Omental fat pad (tissue), 4 donors: ENCODE measurements around the gene YY1. TPM values are rescaled to one million over a fixed set of nuclear protein-coding genes. Genes with fewer than 3 reads are reported as not detected.
A peak's percentile ranks its signal among the peaks of the same experiment; 100 is the strongest.

ENCODE experiments used
- ATAC-seq: fragments of 150-250 bp; one replicate; pipeline ENCODE4 v1.9.1; 2016; ENCODE audit warnings: mild to moderate bottlenecking, moderate library complexity; ENCODE audit not compliant: low FRiP score
- DNase-seq: peaks from one replicate; pipeline ENCODE4 v3.0.0-alpha.2; 2019; ENCODE audit warnings: low spot score
- total RNA-seq, 4 donors: library from RNA; depleted of rRNA; stranded (reverse); fragments of >200 nt; gene quantifications; one replicate each; pipeline ENCODE4 v1.1.0, GENCODE V29; 2016
- TF ChIP-seq, protein P1 (sequence below), 3 donors: fragments of 450-650 bp; IDR thresholded peaks; one replicate each; pipeline ENCODE4 v1.5.1; 2016 to 2017; ENCODE audit warnings: antibody characterized with exemption in 3 of 3, mild to moderate bottlenecking in 3 of 3, moderate library complexity in 2 of 3

Gene YY1
- total RNA-seq, 4 donors from 2014 or later, result 45.1 to 55.5 (median 48.6) TPM

DNA sequence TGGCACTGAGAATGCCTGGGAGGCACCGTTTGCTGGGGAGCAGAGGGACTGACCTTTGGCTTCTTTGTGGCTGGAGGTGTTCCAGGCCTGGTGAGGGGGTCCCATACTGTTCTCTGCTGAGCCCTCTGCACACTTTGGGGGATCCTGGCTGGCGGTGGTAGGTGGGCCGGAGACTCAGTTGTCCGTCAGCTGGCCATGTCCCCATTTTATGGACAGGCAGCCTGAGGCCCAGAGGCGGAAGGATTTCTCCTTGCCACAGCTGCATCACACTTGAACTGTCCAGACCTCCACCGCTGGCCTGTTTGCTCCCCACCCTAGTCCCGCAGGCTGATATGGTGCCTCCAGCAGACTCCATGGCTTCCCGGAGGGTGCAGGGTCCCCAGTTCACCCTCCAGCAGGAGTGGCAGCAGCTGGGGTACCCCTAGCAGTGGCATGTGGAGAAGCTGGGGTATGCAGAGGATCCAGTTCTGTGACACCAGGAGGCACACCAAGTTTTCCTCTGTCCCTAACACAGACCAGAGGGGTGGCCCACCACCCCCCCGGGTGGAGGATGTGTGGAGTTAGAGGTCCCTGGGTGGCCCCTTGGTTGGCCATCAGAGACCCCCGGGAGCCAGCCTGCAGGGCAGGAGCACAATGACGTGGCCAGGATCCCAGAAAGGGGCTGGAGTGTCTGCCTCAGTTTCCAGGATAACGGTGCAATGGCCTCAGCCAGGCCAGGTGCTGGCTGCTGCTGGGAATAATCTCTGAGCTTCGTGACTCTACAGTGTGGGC is 52.5 kb downstream of the YY1 start:
- DNase-seq, result no peak
- ATAC-seq, result no peak
- TF ChIP-seq, protein P1, sequence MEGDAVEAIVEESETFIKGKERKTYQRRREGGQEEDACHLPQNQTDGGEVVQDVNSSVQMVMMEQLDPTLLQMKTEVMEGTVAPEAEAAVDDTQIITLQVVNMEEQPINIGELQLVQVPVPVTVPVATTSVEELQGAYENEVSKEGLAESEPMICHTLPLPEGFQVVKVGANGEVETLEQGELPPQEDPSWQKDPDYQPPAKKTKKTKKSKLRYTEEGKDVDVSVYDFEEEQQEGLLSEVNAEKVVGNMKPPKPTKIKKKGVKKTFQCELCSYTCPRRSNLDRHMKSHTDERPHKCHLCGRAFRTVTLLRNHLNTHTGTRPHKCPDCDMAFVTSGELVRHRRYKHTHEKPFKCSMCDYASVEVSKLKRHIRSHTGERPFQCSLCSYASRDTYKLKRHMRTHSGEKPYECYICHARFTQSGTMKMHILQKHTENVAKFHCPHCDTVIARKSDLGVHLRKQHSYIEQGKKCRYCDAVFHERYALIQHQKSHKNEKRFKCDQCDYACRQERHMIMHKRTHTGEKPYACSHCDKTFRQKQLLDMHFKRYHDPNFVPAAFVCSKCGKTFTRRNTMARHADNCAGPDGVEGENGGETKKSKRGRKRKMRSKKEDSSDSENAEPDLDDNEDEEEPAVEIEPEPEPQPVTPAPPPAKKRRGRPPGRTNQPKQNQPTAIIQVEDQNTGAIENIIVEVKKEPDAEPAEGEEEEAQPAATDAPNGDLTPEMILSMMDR (IDR thresholded peaks at IDR 0.05), result no peak

DNA sequence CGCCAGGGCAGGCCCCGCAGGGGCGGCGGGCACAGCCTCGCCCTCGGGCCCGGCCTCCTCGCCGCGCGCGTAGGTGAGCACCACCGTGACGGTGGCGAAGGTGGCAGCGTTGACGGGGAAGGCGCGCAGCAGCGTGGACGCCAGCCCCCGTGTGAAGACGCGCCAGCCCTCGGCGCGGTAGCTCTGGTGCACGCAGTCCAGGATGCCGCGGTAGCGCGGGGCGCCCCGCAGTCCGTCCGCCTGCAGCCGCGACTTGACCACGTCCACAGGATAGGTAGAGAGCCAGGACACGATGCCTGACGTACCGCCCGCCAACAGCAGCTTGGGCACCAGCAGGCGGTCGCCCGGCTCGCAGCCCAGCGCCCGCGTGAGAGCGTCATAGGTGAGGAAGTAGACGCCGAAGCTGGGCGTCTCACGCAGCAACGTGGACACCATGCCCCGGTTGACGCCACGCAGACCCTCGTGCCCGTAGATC is 53.4 kb downstream of the YY1 start:
- no peak for DNase-seq
- ATAC-seq, result no peak
- TF ChIP-seq, protein P1 (IDR thresholded peaks at IDR 0.05), result no peak

DNA sequence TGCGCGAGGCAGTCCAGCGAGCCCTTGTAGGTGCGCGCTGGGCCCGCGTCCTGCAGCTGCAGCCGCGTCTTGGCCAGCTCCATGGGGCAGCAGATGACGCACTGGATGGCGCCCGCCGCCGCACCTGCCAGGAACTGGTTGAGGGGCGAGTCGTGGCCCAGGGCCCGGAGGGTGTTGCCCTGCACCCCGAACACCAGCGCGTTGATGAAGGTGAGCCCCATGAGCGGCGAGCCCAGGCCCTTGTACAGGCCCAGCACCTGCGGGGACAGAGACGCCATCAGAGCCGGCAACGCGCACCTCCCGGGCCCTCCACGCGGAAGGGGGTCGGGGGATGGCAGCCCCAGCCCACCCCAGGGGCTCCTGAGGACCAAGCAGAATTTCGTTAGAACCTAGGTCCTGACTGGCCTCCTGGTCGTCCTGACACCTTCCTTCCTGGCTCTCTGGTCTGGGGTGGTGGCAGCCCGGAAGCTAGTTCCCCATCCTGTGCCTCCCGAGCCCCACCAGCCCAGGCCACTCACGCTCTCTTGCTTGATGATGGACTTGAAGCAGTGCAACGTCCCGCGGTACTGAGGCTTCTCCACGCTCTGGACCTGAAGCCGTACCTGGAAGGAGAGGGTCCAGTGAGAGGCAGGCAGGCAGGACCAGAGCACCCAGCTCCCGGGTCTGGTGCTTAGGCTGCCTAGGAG is 54.0 kb downstream of the YY1 start:
- DNase-seq (no peak), ATAC-seq (no peak)
- TF ChIP-seq, protein P1 (IDR thresholded peaks at IDR 0.05), result no peak

DNA sequence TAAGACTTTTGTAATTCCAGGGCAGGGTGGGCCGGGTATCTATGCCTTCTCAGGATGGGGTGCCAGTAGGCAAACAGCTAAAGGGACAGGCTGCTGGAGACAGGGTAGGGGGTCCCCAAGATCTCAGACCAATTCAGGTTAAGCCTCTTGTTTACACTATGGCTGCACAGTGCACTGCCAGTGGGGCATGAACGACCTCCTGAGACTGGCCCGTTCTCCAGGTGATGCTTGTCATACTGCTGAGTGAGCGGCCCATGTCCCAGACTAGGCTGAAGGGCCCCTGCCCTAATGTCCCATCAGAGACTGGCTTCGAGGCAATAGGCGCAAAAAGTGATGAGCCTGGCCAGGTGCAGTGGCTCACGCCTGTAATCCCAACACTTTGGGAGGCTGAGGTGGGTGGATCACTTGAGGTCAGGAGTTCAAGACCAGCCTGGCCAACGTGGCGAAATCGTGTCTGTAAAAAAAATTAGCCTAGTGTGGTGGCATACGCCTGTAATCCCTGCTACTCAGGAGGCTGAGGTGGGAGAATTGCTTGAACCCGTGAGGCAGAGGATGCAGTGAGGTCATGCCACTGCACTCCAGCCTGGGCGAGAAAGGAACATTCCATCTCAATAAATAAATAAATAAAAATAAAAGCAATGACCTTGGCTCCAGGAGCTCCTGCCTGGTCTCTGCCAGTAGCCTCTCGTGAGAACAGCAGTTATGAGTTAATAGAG is 54.7 kb downstream of the YY1 start:
- ATAC-seq (no peak), DNase-seq (no peak)
- TF ChIP-seq, protein P1 (IDR thresholded peaks at IDR 0.05), result no peak

DNA sequence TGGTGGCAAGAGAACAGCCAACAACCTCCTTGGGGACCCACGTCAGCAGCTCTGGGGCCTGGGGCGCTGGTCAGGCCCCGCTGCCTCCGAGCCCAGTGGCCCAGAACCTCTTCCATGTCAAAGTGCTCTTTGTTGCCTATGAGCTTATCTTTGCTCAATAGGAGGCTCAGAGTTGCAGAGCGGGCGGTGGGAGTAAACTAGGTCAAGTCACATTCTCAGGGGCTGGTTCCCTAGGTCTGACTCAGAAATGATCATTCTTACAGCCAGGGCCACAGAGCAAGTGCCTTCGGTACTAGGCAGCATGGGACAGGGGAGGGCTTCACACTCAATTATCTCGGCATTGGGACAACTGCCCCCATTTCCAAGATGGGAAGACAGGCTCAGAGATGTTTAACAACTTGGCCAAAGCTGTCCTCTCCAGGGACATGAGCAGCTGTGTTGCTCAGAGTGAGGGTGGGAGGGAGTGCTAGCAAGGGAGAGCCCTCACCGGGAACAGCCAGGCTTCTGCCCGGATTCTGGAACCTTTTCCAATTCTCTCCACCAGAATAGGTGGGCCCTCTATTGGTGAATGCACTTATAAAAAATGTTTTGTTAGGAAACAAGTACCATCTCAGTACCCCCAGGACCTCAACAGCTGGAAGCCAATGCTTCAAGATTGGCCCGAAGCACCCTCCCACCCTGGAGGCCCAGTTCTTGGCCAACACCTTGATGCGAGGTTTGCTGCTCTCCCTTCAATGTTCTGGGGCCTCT is 55.4 kb downstream of the YY1 start:
- DNase-seq, result no peak
- TF ChIP-seq, protein P1 (IDR thresholded peaks at IDR 0.05), result no peak
- ATAC-seq, result peak; percentile 24

DNA sequence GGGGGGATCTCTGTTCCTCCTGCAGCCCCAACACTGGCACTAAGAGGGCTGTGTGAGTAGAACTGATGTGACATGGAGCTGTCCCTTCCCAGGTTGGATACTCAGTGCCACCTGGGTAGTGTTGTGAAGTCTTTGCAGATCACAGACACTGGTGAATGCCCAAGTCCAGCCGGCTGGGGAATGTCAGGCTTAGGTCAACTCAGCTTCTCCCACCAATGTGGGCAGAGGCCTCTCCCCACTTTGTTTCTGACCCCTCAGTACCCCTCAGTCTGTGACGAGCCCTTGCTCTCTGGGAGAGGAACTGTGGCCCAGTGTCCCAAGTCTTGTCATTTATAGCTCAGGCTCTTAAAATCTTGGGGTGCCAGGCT is 56.0 kb downstream of the YY1 start:
- TF ChIP-seq, protein P1 (IDR thresholded peaks at IDR 0.05), result no peak
- DNase-seq (no peak), ATAC-seq (no peak)
